NT2/D1 (cell line): ENCODE results near the gene SHF.

Experiments
- DNase-seq: peaks from one replicate; pipeline ENCODE4 v3.0.0-alpha.2; 2011; ENCODE audit warnings: low read depth, low spot score
- H3K27me3 ChIP-seq: 2 replicates; pipeline ENCODE4 v1.6.0; 2011; ENCODE audit warnings: mild to moderate bottlenecking; ENCODE audit not compliant: insufficient read length, insufficient read depth
- H3K36me3 ChIP-seq: 2 replicates; pipeline ENCODE4 v1.6.1; 2011; ENCODE audit warnings: mild to moderate bottlenecking, low read length, mixed read lengths; ENCODE audit not compliant: insufficient read depth, insufficient read length
- H3K4me1 ChIP-seq: 2 replicates; pipeline ENCODE4 v1.5.1; 2011; ENCODE audit not compliant: insufficient read depth, insufficient read length
- H3K4me3 ChIP-seq: 2 replicates; pipeline ENCODE4 v1.5.1; 2011; ENCODE audit warnings: low read depth; ENCODE audit not compliant: insufficient read length
- H3K9ac ChIP-seq: 2 replicates; pipeline ENCODE4 v1.6.0; 2011; ENCODE audit warnings: low read depth; ENCODE audit not compliant: insufficient read length
- H3K9me3 ChIP-seq: 2 replicates; pipeline ENCODE4 v1.5.1; 2011; ENCODE audit warnings: mild to moderate bottlenecking, low read length; ENCODE audit not compliant: insufficient read depth
- SUZ12 ChIP-seq: IDR thresholded peaks from 2 replicates; pipeline ENCODE4 v1.6.1; 2011; ENCODE audit not compliant: insufficient read length, insufficient read depth; ENCODE audit errors: extremely low read depth
- YY1 ChIP-seq: IDR thresholded peaks from 2 replicates; pipeline ENCODE4 v1.6.1; 2011; ENCODE audit not compliant: insufficient read length, insufficient read depth
- ZNF274 ChIP-seq: IDR thresholded peaks from 2 replicates; pipeline ENCODE4 v1.6.1; 2011; ENCODE audit warnings: mild to moderate bottlenecking, low read depth, low read length

Gene SHF

DNA sequence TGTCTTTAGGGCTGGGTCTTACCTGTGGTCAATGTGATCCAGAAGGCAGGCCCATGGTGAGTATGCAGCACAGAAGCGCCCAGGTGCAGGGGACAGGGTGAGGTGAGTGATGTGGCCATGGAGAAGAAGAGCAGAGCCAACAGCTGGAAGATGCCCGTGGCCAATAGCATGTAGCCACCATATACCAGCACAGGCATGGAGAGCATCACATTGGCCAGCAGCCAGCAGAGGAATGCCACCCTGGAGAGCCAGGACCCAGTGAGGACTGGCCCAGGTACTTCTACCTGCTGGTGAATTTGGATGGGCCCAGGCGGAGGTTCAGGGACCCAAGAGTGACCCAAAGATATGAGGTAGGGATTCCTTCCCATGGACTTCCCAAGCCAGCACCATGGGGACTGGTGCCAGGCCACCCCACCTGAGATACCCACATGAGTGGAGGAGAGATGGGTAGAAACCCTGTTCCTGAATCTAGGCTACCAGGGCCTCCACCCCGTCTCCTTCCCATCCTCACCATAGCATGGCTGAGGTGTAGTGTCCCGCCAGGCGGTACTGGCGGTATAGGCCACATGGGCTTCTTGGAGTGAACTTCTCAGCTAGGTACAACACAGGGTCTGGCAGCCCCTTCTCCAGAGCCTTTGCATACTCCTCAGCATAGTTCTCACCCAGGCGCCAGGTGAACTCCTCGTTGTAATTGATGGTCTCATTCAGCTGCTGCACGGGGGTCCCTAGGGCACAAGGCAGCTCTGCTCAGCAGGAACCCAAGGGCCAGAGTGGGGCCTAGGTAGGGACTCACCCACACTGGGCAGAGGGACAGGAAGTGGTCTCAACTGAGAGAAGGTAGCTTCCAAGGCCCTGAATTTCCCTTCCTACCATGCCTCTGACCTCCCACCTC, 67.4 kb downstream of the SHF start:
- Histone ChIP-seq H3K4me1 (no peaks in the 10 kb centered on the region), H3K9ac (no peak overlapping the region), H3K9me3 (no peaks in the 10 kb centered on the region), H3K27me3 (peaks cover 29% of the 10 kb centered on the region), H3K4me3 (no peak overlapping the region), H3K36me3 (no peaks in the 10 kb centered on the region)
- no peak for TF ChIP-seq SUZ12
- no peak for TF ChIP-seq ZNF274
- TF ChIP-seq YY1: no peak
- DNase-seq: no peak

DNA sequence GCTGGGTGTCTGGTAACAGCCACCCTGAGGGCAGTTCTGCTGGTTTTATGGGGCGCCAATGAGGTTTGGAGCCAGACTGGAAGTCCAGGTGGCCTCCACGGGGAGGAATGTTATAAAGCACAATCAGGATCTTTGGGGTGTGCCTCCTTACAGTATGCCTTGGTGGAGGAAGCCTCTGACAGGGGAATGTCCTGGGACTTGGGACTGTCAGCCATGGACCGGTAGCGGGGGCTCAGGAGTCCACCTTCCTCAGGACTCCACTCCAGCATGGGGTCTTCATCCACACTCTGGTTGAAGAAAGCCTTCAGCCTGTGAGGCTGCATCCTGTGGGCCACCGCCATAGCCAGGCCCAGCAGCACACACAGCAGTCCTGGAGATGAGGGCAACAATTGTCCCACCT, 68.8 kb downstream of the SHF start:
- Histone ChIP-seq H3K36me3 (no peaks in the 10 kb centered on the region), H3K4me3 (no peak overlapping the region), H3K9me3 (no peaks in the 10 kb centered on the region), H3K27me3 (peaks cover 40% of the 10 kb centered on the region), H3K4me1 (no peaks in the 10 kb centered on the region), H3K9ac (no peak overlapping the region)
- no peak for TF ChIP-seq YY1
- TF ChIP-seq ZNF274: no peak
- no peak for TF ChIP-seq SUZ12
- no peak for DNase-seq

DNA sequence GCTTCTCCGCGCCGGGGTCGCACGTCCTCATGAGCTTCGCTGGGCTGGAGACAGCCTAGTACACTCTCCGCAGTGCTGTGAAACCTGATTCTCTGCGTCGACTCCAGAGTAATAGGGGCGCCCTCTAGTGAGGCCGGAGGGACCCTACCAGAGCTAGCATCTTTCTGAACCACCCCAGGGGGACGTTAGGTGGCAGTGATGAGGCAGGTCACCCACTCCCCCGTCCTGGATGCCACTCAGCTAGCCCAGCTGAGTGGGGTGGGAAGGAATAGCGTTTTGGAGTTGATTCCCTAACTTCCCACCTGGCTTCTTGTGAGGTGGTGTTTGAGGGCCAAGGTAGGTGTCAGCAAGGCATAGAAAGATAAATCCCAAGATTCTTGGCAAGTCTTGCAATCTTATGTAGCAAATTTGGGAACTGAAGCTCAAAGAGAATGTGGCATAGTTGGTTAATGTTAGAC, 69.6 kb downstream of the SHF start:
- no peak overlapping the region for H3K9ac ChIP-seq
- TF ChIP-seq YY1 (no peak), ZNF274 (no peak), SUZ12 (no peak)
- H3K36me3 ChIP-seq: no peaks in the 10 kb centered on the region
- no peaks in the 10 kb centered on the region for H3K9me3 ChIP-seq
- H3K4me1 ChIP-seq: peaks cover 3% of the 10 kb centered on the region
- DNase-seq: peak; percentile 75
- peaks cover 48% of the 10 kb centered on the region for H3K27me3 ChIP-seq
- no peak overlapping the region for H3K4me3 ChIP-seq

DNA sequence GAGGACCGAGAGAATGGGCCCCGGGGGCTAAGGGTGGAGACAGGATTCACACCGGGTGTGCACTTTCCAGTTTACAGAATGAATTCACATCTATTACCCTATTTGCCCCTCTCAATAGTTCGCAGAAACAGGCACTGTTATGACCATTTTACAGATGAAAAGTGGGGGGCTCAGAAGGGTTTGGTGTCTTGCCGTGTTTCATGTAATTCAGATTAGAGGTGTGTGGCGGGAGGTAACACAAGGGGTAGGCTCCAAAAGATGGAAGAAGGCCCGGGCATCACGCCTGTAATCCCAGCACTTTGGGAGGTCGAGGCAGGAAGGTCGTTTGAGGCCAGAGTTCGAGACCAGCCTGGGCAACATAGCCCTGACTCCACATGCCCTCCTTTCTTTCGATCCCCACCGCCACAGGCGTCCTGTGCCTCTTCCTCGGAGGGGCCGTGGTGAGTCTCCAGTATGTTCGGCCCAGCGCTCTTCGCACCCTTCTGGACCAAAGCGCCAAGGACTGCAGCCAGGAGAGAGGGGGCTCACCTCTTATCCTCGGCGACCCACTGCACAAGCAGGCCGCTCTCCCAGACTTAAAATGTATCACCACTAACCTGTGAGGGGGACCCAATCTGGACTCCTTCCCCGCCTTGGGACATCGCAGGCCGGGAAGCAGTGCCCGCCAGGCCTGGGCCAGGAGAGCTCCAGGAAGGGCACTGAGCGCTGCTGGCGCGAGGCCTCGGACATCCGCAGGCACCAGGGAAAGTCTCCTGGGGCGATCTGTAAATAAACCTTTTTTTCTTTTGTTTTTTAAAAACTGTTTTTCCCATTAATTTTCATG, 70.2 kb downstream of the SHF start:
- no peaks in the 10 kb centered on the region for H3K36me3 ChIP-seq
- DNase-seq: no peak
- no peaks in the 10 kb centered on the region for H3K9me3 ChIP-seq
- TF ChIP-seq ZNF274 (no peak), SUZ12 (no peak), YY1 (no peak)
- peaks cover 55% of the 10 kb centered on the region for H3K27me3 ChIP-seq
- H3K9ac ChIP-seq: no peak overlapping the region
- peaks cover 3% of the 10 kb centered on the region for H3K4me1 ChIP-seq
- H3K4me3 ChIP-seq: no peak overlapping the region
